Measurements from ENCODE around the gene AGER.

AGER gene

DNA sequence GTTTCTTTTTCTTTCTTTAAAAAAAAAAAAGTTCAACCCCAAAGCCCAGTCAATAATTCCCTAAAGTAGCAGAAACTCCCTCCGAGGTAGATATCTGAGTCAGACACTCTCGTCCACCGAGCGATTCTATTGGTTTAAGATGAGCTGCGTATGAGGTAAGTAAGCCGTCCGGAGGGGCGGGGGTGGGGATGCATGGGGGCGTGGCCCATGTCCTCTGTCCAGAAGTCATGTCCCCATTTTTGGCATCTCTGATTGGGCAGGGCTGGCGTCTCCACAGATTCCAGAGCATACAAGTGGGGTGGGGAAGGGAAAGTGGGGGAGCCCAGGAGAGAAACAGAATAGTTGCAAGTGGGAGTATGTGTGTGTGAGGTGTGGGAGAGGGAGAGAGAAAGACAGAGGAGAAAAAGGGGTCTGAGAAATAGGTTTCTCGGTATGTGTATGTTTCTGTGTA, 1.7 kb upstream of the AGER start:
- peak; percentile 90 for DNase-seq

DNA sequence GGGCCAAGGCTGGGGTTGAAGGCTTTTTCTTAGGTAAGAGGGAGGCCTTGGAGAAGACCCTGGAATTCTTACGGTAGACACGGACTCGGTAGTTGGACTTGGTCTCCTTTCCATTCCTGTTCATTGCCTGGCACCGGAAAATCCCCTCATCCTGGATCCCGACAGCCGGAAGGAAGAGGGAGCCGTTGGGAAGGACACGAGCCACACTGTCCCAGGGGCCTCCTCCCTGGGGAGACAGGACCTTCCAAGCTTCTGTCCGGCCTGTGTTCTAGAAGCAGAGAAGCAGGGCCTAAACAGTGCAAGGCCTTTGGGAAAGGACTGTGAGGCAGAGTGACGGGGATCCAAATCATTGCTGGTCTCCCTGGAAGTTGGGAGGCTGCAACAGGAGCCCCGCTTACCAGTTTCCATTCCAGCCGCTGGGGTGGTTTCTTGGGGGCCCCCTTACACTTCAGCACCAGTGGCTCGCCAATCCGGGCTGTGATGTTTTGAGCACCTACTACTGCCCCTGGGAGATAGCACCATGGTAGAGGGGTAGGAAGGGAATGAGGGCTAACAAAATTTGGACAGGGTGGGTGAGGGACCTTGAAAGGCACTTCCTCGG, 470 bp downstream of the AGER start:
- no peak for DNase-seq

DNA sequence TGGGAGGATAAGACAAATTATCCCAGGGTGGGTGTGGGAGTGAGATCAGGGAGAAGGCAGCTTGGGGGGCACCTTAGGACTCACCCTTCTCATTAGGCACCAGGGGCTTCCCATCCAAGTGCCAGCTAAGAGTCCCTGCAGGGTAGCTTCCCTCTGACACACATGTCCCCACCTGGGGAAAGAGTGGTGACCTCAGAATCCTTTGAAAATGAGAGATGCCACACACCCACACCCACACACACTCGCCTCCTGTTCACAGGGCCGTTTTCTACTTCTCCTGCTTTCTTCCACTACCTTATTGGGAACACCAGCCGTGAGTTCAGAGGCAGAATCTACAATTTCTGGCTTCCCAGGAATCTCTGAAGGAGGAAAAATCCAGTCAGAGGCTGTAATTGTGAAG, 1.0 kb downstream of the AGER start:
- DNase-seq = no peak

DNA sequence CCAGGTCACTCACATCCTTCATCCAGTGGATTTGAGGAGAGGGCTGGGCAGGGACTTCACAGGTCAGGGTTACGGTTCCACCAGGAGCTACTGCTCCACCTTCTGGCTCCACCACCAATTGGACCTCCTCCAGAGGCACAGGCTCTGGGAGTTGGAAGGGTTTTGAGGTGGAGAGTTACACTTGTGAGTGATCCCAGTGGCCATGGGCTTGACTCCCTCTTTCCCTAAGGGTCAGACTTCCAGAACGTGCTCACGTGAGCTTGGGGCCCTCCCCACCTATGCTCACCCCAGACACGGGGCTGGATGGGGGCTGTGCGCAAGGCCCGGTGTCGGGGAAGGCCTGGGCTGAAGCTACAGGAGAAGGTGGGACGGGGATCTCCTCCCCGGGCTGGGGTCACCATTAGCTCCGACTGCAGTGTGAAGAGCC, 1.5 kb downstream of the AGER start:
- no peak for DNase-seq

DNA sequence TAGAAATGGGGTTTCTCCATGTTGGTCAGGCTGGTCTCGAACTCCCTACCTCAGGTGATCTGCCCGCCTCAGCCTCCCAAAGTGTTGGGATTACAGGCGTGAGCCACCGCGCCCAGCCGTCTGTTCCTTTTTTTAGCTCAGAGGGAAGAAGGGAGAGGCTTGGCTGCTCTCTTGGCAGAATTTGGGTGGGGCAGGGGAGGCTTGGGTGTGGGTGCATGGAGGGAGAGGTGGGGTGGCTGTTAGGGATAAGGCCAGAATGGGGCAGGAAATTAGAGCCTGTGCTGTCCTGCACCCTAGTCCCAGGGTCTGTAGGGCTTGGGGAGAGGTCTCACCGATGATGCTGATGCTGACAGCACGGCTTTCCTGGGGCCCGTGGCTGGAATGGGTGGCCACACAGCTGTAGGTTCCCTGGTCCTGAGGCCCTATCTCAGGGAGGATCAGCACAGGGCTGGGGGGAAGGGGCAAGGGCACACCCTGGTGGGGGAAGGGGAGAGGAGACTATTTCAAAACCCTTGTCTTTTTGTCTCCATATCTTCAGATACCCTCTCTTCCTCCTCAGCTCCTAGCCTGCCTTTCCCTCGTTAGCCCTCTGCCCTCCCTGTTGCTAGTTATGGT, 2.0 kb downstream of the AGER start:
- DNase-seq = no peak

DNA sequence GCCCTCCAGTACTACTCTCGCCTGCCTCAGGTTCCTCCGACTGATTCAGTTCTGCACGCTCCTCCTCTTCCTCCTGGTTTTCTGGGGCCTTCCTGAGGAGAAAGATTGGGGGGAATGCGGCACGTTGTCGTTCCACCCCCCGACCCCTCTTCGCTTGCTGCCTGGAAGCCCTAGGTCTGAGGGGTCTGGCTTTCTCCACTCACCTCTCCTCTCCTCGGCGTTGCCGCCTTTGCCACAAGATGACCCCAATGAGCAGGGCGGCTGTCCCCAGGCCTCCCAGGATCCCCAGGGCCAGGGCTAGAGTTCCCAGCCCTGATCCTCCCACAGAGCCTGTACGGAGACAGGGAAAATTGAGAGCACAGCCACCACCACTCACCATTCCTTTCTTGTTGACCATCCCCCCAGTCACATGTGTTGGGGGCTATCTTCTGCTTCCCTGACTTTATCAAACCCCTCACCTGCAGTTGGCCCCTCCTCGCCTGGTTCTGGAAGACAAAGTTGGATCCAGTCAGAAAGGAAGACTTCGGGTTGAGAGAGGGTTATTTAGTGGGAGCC, 2.8 kb downstream of the AGER start:
- no peak for DNase-seq

DNA sequence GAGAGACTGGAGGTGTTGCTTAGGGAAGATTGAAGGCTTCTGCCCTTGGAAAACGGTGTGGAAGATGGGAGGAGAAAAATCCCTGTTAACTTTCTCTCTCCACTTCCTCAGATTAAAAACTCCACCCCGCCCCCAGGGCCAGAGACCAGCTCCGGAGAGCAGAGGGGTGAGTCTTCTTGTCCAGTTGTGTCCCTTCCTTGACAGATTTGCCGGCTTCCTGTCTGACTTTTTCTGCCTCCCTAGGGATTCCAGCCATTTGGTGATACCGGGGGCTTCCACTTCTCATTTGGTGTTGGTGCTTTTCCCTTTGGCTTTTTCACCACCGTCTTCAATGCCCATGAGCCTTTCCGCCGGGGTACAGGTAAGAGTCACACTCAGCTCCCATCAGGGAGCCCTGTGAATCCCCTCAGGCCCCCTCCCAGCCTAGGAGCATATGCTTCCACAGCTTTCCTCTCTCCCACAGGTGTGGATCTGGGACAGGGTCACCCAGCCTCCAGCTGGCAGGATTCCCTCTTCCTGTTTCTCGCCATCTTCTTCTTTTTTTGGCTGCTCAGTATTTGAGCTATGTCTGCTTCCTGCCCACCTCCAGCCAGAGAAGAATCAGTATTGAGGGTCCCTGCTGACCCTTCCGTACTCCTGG, 4.2 kb downstream of the AGER start:
- DNase-seq = no peak

DNA sequence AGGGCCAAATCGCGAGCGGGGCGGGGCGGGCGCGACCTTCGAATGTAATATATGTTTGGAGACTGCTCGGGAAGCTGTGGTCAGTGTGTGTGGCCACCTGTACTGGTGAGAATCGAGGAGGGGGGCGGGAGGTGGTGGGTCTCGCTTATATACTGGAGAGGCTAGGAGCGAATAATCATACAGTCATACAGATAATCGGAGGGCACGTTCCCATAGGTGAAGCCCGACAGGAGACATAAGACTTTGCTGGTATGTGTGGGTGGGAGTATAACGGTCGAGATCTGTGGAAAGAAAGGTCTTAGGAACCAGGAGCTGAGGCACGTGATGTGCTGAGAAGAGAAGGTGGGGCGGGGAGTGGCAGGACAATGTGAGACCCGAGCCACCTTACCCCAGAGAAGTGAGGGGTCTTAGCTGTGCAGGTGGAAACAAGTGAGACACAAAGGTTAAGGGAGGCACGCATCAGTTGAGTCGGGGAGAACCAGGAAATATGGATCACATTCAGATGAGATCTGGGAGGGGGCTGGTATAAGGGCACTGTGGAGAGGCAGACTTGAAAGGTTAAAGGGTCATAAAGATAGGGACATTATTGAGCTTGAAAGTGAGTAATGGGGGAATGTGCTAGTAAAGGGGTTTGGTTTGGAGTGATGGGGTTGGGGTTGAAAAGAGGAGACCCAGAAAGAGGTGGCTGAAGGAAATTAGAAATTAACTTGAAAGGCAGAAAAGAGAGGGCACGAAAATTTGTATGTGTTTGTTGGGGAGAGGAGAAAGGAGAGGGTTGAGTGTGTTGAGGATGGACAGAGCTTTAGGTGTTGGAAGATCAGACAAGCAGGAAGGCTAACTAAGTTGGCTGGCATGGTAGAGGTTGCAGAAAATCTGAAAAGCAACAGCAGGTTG, 5.3 kb downstream of the AGER start:
- no peak for DNase-seq

DNA sequence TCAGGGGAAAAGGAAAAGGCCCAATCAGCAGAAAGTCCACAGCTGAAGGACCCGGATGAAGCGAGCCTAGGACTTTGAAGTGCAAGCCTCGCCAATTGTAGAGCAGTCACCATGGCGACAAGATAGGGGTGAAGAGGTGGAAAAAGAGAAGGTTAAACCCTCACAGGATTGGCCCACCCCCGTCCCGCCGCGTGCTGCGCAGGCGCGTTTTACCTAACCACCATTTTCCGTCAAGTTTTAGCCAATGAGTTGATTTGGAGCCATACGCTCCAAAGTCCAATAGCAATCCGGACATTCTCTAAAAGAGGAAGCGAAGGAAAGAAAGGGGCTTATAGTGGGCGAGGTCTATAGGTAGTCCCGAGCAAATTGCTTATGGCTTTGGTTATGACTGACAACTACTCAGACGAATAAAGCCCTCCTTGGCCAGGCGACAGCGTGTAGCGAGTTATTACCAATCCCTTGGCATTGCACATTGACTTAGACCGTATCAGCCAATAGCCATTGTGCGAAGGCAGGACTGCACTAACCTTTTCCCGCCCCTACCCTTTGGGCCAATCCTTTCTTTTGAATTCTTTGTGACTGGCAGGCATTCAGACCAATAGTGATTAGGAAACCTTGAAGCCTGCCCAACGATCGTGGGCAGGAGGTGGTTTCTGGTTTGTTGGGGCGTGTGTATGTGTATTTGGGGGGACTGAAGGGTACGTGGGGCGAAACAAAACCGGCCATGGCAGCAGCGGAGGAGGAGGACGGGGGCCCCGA, 6.1 kb downstream of the AGER start, which contains the start of gene RNF5:
Gene RNF5, plus strand, starts transcription at position 618 of the 759 bp plus-strand sequence. Its CDS starts 107 bp downstream, at position 725.
- peak; percentile 99 for DNase-seq

DNA sequence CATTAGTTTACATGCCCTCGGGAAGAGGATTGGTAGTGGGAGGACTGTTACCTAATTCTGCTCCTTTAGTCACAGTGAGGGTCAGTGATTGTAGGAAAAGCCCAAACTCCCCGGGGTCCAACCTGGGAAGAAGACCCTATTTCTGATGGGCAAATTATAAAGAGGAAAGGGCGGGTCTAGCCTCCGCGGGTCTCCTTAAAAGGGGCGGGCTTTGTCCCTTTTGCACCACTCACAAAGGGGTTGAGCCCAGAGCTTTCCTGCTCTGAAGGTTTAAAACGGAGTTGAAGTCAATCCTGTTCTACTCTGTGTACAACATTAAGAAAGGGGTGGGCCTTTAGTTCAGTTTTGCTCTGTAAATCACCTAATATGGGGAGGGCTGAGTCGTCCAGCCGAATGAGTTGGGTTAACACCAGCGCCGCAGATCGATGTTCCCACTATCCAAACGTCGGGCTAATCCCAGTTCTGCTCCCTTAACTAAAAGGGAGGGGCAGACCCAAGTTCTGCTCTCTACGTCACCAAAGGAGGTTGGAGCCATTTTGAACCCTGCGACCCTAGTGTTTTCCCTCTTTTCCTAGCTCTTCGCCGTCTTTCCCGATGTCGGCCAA, 6.8 kb downstream of the AGER start:
- peak; percentile 73 for DNase-seq

DNA sequence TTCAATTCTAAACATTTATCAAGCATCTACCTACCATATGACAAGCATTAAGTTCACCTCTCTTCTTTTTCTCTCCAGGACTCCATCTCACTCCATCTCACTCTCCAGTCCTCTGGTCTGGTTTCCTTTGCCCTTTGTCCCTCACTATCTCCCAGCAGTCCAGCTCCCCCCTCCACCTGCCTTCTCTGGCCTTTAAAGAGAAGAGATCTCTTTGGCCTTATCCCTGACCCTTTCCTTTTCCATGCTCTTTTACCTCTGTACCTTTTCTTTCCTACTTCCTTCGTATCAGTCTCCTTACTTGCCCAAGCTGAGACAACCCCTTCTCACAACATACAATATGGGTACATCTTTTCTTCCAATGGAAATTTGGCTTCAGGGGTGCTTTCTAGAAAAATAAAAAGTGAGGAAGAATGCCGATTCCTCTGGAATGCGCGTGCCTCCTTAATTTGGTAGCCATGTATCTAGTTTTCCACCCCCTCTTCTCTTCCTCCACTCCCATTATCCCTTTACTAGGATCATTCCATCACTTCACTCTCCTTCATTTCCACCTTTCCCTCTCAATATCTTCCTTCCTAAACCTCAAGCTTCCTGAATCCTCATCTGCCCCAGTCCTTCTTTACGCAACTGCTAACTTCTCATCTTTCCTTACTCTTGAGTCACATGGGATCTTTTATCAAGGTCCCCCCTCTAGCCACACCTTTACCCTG, 7.4 kb downstream of the AGER start:
- DNase-seq = no peak

DNA sequence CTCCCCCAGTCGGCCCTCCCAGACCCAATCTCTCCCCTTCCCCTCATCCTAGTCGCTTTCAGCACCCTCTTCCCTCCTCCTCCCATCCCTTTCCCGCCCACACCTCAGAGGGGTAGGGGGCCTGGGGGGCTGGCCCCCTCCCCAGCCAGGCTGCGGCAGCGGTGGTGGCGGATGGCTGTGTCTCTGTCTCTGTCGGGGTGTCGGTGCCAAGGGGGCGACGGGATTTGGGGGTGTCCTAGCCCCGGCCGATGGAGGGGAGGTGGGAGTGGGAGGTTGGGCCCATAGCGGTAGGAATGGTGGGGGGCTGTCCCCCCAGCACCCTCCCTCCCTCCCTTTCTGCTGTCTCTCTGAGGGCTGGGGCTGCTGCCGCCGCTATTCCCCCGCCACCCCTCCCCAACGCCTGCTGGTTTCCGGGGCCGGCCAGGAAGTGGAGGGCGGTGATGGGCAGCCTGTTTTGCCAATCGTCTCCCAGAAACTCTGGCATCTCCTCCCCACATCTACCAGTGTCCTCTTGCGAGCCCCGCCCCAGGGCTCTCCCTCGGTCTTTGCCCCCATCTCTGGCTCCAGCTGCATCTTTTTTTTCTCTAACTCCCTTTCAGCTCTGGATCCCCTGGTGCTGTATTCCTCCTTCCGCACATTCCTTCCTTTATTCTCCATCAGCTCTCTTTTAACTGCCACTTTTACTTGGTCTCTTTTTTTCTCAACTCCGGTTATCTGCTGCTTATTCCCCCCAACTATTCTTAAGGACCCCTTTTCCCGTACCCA, 8.2 kb downstream of the AGER start, which contains the start of gene AGPAT1:
Gene AGPAT1, minus strand, starts transcription at position 374 of the 765 bp plus-strand sequence. CDS start 4,588 bp downstream, outside the sequence.
- peak; percentile 98 for DNase-seq

DNA sequence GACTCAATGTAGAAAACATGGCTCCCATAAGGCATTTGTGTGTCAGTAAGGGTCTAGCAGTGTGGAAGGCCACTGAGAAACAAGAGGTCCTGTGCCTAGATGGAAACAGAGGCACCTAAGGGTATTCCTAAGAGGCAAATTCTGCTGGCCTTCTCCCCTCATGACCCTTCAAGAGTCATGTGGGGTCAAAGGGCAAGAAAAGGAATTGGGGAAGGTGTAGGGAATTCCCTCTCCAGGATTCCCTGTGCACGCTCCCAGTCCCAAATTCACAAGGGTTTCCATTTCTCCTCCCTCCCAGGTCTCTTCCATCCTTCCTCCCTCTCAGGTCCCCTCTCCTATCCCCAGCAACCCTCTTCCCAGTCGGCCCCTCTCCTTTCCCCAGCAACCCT, 8.7 kb downstream of the AGER start:
- no peak for DNase-seq

DNA sequence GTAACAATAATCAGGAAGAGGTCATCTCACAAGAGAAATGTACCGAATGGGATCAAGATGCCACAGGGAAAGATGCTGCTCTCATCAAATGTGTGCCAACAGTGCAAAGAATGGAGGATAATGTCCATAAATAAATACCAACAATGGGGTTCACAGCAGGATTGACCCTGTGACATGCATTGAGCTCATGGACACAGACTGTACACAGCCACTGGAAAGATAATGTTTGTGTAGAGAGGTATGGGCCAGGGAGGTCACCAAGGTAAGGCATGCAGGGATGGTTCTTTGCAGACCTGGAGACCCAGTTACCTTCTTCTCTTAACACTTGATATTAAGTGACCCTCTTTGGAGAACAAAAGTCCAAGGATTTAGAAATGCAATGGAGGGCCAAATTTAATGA, 9.6 kb downstream of the AGER start:
- DNase-seq = no peak

DNA sequence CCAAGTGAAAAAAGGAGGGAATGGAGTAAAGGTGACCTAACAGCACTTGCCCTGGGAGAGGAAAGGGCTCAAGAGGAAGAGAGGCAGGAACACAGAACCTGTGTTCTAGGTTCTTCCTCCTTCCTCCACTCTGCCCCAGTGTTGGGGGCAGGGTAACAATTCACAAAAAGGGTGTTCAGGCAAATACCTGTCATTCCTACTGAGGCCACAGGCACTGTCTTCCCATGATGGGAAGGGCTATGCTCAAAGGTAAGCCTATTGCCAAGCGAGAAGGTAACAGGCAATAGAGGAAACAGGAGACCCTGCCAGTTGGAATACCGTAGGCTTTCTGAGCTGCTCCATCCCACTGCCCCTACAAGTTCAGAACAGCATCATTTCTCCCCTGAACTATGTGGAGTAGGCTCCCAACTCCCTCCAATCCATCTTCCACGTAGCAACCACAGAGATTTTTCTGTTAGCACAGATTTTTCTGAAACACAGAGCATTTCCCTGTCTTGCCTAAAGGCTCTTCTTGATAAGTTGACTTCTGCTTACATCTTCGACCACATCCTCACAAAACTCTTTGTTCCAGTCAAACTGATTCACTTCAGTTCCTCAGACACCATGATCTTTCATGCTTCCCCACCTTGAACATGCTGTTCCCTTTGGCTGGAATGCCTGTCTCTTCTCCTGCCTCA, 10.9 kb downstream of the AGER start:
- peak; percentile 78 for DNase-seq

DNA sequence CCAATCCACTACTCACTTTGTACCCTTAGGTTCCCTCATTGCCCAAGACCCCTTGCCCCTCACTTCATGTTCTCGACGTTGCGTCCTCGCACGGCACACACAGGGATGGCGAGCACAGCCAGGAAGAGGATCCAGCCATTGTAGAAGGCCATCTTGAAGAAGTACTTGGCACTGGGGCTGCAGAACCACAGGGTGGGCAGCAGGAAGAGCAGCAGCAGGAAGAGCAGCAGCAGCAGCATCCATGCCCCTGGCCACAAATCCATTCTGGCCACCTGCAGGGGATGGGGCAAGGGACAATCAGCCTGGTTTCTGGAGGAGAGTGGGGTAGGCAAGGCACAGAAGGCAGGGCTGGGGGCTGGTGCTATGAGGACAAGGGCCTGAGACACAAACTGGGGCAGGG, 12.8 kb downstream of the AGER start:
- DNase-seq = no peak

DNA sequence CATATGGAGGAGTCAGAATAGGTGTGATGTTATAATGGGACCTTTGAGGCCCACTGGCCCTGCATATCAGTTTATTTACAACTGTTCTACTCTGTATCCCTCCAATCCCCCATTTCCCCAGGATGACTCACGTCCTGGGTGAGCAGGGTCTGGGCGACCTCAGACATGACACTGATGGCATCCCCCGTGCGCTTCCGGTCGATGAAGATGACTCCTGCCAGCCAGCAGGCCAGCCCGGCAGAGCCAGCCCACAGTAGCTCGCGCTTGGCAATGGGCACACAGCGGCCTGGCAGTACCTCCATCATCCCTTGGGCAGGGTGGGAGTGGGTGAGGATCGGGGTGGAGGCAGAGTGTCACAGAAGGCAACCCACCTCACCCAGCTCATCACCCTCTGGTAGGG, 13.8 kb downstream of the AGER start:
- DNase-seq = no peak

DNA sequence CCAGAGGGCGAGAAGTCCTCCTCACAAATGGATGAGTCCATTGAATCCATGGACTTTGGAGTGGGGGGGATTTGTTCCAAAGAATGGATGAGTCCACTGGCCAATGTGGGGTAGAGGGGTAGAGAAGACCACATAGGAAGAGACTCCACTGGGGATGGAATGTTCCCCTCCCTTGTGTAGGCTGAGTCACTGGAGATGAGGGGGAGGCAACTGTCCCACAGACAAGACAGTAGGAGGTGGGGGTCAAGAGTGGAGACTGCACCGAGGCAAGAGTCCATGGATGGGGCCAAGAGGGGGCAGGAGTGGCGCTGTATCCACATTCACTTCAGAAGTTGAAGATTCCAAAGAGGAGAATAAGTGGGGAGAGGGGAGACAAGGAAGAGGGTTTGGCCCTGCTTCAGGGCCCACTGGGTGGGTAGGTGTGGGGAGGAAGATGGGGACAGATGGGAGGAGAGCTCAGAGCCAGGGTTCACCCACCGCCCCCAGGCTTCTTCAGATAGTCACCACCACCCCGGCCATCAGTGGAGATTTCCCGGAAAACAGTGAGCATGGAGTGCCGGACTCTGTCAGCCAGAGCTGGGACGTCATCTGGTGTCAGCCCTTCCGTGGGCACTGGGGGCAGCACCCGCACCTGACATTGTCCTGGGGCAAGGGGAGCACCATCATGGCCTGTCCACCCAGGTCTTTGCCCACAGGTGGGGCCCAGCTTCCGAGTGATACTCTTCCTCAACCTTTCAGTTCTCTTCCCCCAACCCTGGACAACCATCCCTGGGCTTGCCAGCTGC, 15.1 kb downstream of the AGER start:
- DNase-seq = no peak

DNA sequence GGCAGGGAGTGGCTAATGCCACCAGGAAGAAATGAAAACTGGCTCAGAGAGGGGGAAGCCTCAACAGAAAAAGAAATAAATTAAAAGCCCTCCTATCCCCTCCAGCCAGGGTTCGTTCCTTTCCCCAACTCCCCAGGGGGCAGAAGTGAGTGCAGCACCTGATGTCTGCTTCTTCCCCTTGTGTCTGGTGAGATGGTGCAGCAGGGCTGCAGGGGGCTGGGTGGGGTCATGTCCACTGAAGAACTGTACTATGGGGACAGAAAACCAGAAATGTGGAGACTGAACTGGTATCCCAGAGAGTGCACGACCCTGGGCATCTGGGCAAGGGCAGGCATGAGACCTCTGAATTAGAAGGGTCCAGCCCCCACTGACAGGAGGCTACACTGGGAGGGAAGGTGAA, 15.7 kb downstream of the AGER start:
- DNase-seq = no peak
